Measurements from ENCODE around the gene DGKG. TPM values are rescaled to one million over a fixed set of nuclear protein-coding genes. Genes with fewer than 3 reads are reported as not detected.

The DGKG gene
- total RNA-seq, 1 experiment from 2014 or later, result 45.2 TPM

- TF ChIP-seq CTCF (conservative IDR thresholded peaks at IDR 0.05; ENCODE audit: low read depth, low read length) (no peak), EZH2 (IDR thresholded peaks at IDR 0.05; ENCODE audit: borderline replicate concordance, low read depth, low read length, poor library complexity, severe bottlenecking) (no peak)
- Histone ChIP-seq H3K27me3 (replicated peaks; ENCODE audit: insufficient read depth, low read depth, low read length, poor library complexity) (no peaks in the 10 kb centered on the region), H3K27ac (ENCODE audit: low read depth, low read length, poor library complexity, severe bottlenecking) (no peak overlapping the region), H3K36me3 (ENCODE audit: insufficient read depth, low read length, poor library complexity, severe bottlenecking) (no peaks in the 10 kb centered on the region), H3K4me1 (ENCODE audit: insufficient read depth, low read length, poor library complexity, severe bottlenecking) (no peaks in the 10 kb centered on the region), H3K4me3 (ENCODE audit: low read depth, low read length, poor library complexity, severe bottlenecking) (no peak overlapping the region), H3K9me3 (ENCODE audit: low read depth, low read length, poor library complexity, severe bottlenecking) (no peaks in the 10 kb centered on the region)
- ChIA-PET POLR2A (ENCODE audit: low non-redundant PET) (no interaction called here), CTCF (no interaction called here)
- no TSS peak for BruUV-seq (replicated peaks)
- intact Hi-C loops (cut with micrococcal nuclease; ENCODE audit: unreplicated experiment), result no loop called here
- DNase-seq (ENCODE audit: low spot score), result no peak
Observed at GRCh38 chr3:186286114-186286513, 75.9 kb downstream of the DGKG start.

GRCh38 chr3:186284661-186285060 lies 77.4 kb downstream of the DGKG start:
- intact Hi-C loops (cut with micrococcal nuclease; ENCODE audit: unreplicated experiment), result no loop called here
- no TSS peak for BruUV-seq (replicated peaks)
- CTCF ChIA-PET, result no interaction called here
- Histone ChIP-seq H3K4me3 (ENCODE audit: low read depth, low read length, poor library complexity, severe bottlenecking) (no peak overlapping the region), H3K36me3 (ENCODE audit: insufficient read depth, low read length, poor library complexity, severe bottlenecking) (no peaks in the 10 kb centered on the region), H3K9me3 (ENCODE audit: low read depth, low read length, poor library complexity, severe bottlenecking) (no peaks in the 10 kb centered on the region), H3K27ac (ENCODE audit: low read depth, low read length, poor library complexity, severe bottlenecking) (no peak overlapping the region), H3K27me3 (replicated peaks; ENCODE audit: insufficient read depth, low read depth, low read length, poor library complexity) (no peaks in the 10 kb centered on the region), H3K4me1 (ENCODE audit: insufficient read depth, low read length, poor library complexity, severe bottlenecking) (no peaks in the 10 kb centered on the region)
- DNase-seq (ENCODE audit: low spot score), result no peak
- POLR2A ChIA-PET (ENCODE audit: low non-redundant PET), result no interaction called here
- no peak for TF ChIP-seq CTCF (conservative IDR thresholded peaks at IDR 0.05; ENCODE audit: low read depth, low read length)
- no peak for TF ChIP-seq EZH2 (IDR thresholded peaks at IDR 0.05; ENCODE audit: borderline replicate concordance, low read depth, low read length, poor library complexity, severe bottlenecking)

GRCh38 chr3:186284349-186284652 lies 77.7 kb downstream of the DGKG start:
- no peaks in the 10 kb centered on the region for H3K27me3 ChIP-seq (replicated peaks; ENCODE audit: insufficient read depth, low read depth, low read length, poor library complexity)
- DNase-seq (ENCODE audit: low spot score), result no peak
- intact Hi-C loops (cut with micrococcal nuclease; ENCODE audit: unreplicated experiment), result no loop called here
- H3K9me3 ChIP-seq (ENCODE audit: low read depth, low read length, poor library complexity, severe bottlenecking), result no peaks in the 10 kb centered on the region
- no peak overlapping the region for H3K27ac ChIP-seq (ENCODE audit: low read depth, low read length, poor library complexity, severe bottlenecking)
- POLR2A ChIA-PET (ENCODE audit: low non-redundant PET), result no interaction called here
- BruUV-seq (replicated peaks), result no TSS peak
- no peak overlapping the region for H3K4me3 ChIP-seq (ENCODE audit: low read depth, low read length, poor library complexity, severe bottlenecking)
- H3K4me1 ChIP-seq (ENCODE audit: insufficient read depth, low read length, poor library complexity, severe bottlenecking), result no peaks in the 10 kb centered on the region
- TF ChIP-seq EZH2 (IDR thresholded peaks at IDR 0.05; ENCODE audit: borderline replicate concordance, low read depth, low read length, poor library complexity, severe bottlenecking) (no peak), CTCF (conservative IDR thresholded peaks at IDR 0.05; ENCODE audit: low read depth, low read length) (no peak)
- no peaks in the 10 kb centered on the region for H3K36me3 ChIP-seq (ENCODE audit: insufficient read depth, low read length, poor library complexity, severe bottlenecking)
- CTCF ChIA-PET, result no interaction called here

Data from A673 (cell line).